GM19351 (cell line): Measurements from ENCODE around the gene STKLD1.
A peak's percentile ranks its signal among the peaks of the same experiment; 100 is the strongest.
"Not testable (repeated sequence)": the region's sequence is repeated elsewhere in the genome, so short reads cannot be mapped to it uniquely, and the experiment has no call there.

ENCODE experiments used
- ATAC-seq: cut with Tn5 transposase; IDR thresholded peaks from one replicate; pipeline ENCODE4 v1.9.1; 2021; ENCODE audit warnings: mild to moderate bottlenecking, moderate library complexity; ENCODE audit not compliant: unreplicated experiment

Gene STKLD1

DNA sequence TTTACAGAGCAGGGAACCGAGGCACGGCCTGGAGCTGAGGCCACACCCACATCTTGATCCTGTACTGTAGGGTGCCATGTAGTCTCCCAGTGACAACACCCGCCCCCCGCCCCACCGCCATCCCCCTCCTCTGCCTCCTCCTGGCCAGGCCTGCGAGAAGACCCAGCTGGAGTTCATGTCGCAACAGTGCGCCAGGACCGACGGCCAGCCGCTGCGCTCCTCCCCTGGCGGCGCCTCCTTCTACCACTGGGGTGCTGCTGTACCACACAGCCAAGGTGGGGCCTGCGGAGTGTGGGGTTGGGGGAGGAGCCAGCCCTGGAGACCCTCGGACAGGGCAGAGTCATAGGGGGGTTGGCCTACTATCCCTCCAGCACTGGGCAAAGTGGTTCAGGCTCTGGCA is 60.5 kb downstream of the STKLD1 start:
- ATAC-seq: no peak

DNA sequence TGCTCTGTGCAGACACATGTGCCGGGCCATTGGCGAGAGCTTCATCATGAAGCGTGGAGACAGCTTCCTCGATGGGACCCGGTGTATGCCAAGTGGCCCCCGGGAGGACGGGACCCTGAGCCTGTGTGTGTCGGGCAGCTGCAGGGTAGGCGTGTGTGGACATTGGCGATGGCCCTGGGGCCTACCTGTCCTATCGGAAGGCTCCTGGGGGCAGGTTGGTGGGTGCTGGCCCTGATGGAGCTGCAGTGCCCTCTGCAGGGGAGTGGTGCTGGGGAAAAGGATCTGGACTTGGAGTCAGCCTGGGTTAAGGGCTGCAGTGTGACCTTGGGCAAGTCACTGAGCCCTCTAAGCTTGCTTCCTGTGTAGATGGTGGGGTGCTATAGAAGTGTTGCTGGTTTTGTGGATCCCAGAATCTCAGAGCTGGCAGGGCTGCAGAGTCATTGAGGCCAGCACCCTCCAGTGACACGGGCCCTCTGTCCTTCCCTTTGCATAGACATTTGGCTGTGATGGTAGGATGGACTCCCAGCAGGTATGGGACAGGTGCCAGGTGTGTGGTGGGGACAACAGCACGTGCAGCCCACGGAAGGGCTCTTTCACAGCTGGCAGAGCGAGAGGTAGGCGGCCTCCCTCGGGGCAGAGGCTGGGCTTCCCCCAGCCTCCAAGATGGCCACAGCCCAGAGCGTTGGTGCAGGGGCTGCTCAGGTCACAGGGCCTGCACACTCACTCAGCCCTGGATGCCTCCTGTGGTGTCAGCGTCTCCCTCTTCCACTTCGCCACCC is 61.8 kb downstream of the STKLD1 start:
- ATAC-seq: no peak

DNA sequence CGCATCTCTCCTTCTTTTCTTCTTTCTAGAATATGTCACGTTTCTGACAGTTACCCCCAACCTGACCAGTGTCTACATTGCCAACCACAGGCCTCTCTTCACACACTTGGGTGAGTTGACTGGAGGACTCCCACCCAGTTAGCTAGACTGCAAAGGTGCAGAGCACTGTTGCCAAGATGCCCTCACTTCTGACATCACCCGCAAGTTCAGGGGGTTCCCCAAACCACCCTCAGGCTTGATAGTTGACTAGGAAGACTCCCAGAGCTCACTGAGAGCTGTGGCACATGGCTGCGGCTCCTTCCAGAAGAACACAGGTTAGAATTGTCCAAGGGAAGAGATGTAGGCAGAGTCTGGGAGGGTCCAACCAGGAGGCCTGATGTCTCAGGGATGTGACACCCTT is 63.2 kb downstream of the STKLD1 start:
- no peak for ATAC-seq

DNA sequence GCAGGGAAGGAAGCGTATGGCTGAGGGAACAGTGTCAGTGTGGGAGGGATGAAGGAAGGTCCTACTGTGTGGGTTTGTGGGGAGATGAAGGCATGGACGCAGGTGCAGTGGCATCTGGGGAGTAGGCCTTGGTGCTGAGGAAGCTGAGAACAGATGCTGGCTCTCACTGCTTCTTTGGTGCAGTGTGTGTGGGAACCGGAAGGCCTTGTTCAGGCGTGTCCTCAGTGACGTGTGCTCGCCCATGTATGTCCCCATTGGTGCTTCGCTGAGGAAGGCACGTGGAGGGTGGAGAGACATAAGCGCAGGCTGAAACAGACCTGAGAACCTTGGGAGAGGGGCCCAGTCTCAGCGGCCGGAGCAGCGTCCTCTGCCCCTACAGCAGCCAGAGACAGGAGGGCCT is 64.7 kb downstream of the STKLD1 start:
- ATAC-seq: peak; percentile 50

DNA sequence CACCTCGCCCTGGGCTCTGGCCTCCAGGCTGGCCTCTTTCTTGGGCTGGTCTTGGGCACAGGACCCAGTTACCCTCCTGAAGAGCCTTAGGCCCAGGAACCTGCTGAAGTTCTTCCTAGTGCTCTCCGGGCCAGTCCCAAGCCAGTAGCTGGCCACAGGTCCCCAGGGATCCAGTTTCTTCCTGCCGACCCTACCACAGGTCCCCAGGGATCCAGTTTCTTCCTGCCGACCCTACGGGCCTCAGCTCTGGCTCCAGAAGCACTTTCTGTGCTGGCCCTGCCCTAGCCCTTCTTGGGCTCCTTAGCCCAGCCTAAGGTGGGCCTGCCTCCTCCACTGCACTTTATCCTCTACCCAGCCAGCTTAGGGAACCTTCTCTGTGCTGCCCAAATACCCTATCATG is 65.4 kb downstream of the STKLD1 start:
- no peak for ATAC-seq

DNA sequence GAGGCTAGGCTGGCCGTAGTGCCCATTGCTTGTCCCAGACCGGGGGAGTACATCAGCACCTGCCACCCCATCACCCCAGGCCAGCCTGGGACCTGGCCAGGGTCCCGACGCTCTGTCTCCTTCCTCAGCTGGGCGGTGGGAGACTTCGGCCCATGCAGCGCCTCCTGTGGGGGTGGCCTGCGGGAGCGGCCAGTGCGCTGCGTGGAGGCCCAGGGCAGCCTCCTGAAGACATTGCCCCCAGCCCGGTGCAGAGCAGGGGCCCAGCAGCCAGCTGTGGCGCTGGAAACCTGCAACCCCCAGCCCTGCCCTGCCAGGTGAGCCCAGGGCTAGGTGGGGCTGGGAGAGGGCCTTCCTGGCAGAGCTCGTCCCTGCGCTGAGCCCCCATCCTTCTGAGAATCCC is 67.1 kb downstream of the STKLD1 start:
- no peak for ATAC-seq

DNA sequence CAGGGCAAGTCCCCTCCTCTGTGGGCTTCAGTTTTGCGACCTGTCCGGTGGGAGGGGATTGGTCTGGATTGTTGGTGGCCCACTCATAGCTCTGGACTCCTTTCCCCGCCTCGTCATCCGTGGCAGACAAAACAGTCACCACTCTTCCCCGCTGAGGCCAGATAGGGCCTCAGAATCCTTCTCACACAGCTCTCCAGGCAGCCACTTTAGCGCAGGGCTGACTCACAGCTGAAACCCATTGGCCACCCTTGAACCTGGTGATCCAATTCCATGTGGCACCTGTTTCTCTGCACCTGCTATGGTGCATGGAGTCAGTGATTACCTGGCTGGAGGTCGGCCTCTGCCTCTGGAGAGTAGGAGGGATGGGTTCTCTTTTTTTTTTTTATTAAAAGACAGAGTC is 67.8 kb downstream of the STKLD1 start:
- no peak for ATAC-seq

DNA sequence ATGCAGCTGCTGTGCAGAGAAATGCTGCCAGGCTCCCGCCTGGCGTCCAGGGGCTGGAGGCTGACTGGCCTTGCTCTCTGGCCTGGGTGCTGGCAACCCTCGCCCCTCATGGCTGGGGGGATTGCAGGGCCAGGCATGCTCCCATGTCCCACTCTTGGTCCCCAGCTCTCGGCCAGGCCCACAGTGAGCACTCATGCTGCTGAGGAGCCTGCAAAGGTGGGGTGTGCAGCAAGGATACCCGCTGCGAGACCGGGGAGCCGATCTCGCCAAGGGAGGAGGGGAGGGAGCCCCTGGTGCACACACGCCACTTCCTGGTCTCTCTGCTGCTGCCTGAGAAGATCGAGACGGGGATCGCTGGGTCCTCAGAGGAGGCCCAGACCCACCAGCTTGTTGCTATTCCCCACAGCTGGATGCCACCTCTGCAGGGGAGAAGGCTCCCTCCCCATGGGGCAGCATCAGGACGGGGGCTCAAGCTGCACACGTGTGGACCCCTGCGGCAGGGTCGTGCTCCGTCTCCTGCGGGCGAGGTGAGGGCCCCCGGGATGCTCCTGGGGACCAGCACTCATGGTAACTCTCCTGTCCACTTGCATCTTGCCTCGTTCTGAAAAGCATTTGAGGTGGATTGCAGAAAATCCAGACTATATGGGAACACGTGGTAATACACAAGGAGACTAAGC is 69.3 kb downstream of the STKLD1 start:
- no peak for ATAC-seq

DNA sequence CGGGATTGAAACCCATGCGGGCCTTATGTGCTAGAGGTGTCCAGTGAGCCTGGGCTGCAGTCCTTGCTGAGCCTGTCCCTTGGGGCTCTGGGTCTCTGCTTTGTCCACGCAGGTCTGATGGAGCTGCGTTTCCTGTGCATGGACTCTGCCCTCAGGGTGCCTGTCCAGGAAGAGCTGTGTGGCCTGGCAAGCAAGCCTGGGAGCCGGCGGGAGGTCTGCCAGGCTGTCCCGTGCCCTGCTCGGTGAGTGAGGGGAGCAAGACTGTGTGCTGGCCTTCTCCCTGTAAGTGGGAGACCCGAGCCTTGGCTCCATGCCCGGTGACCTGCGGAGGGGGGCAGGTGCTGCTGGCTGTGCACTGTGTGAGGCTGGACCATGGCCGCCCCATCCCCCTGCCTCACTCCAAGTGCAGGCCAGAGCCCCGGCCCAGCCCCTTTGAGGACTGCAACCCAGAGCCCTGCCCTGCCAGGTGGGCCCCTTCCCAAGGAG is 72.4 kb downstream of the STKLD1 start:
- no peak for ATAC-seq

DNA sequence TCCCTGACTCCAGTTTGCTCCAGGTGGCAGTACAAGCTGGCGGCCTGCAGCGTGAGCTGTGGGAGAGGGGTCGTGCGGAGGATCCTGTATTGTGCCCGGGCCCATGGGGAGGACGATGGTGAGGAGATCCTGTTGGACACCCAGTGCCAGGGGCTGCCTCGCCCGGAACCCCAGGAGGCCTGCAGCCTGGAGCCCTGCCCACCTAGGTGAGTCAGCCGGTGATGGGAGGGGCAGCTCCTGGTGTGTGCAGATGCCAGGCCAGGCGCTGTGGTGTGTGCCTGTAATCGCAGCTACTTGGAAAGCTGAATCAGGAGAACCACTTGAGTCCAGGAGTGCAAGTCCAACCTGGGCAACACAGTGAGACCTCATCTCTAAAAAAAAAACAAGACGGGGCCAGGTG is 73.6 kb downstream of the STKLD1 start:
- ATAC-seq: no peak

DNA sequence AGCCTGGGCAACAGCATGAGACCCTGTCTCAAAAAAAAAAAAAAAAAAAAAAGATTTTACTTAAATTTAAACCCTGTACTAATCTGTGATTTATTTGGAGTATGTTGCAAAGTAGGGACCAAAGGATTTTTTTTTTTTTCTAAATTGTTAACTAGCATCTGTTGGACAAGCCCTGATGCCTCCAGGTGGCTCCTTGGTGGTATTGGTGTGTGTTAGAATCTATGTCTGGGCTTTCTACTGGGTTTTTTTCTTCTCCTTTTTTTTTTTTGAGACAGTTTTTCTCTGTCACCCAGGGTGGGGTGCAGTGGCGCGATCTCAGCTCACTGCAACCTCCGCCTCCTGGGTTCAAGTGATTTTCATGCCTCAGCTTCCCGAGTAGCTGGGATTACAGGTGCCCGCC is 75.7 kb downstream of the STKLD1 start:
- not testable (repeated sequence) for ATAC-seq

DNA sequence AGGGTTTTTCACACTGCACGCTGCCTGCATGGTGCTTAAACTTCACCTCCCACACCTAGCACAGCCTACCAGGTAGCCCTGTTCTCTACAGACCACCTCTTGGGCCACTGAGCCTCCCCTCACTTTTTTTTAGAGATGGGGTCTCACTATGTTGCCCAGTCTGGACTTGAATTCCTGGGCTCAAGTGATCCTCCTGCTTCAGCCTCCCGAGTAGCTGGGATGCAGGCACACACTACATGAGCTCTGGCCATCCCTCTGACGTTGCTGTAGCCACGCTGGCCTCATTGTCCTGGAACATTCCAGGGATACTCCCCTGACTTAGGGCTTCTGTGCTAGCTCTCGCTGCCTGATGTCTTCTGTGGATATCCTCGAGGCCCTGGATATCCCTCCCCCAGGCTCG is 76.4 kb downstream of the STKLD1 start:
- ATAC-seq: no peak

DNA sequence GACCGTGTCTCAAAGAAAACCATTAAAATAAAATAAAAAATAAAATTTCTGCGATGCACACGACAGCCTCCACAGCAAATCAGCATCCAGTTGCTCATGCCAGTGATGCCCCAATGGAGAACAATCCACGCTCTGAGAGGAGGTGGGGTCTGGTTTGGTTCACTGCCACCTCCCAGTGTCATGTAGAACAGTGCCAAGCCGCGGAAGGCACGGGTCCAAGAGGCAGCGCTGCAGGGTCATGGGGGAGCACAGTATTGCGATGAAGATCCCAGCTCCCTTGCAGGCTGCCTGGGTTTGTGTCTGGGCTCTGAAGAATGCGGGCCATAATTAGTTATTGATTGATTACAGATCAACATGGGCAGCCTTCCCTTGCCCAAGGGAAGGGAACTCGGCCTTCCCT is 77.5 kb downstream of the STKLD1 start:
- ATAC-seq: no peak

DNA sequence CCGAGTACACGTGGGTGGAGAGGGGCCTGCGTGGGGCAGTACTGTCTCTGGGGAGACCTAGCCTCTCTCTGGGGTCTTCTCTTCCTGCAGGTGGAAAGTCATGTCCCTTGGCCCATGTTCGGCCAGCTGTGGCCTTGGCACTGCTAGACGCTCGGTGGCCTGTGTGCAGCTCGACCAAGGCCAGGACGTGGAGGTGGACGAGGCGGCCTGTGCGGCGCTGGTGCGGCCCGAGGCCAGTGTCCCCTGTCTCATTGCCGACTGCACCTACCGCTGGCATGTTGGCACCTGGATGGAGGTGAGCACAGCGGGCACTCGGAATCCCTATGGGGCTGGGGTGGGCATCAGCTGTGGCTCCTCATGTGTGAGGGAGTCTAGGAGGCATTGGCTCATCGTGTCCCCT is 78.2 kb downstream of the STKLD1 start:
- no peak for ATAC-seq

DNA sequence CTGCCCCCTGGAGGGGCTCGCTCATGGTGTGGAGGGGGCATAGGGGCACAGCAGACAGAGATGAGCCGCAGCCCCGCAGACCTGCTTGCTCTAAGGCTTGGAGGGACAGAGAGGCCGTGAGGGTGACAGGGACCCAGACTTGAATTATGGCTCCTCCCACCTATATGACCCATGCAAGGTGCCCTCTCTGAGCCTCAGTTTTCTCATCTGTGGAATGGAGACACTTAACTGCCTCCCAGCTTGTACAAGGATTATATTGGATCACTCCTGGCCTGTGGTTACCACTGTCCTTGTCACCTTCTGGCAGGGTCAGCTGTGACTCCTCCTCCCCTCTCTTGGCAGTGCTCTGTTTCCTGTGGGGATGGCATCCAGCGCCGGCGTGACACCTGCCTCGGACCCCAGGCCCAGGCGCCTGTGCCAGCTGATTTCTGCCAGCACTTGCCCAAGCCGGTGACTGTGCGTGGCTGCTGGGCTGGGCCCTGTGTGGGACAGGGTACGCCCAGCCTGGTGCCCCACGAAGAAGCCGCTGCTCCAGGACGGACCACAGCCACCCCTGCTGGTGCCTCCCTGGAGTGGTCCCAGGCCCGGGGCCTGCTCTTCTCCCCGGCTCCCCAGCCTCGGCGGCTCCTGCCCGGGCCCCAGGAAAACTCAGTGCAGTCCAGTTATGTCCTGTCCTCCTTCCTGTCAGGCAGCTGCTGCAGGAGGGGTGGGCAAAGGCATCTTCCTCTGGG is 78.9 kb downstream of the STKLD1 start:
- no peak for ATAC-seq
